ENCODE measurements around the gene SEMA4G.
"Not testable (repeated sequence)": the region's sequence is repeated elsewhere in the genome, so short reads cannot be mapped to it uniquely, and the experiment has no call there.

Gene SEMA4G

DNA sequence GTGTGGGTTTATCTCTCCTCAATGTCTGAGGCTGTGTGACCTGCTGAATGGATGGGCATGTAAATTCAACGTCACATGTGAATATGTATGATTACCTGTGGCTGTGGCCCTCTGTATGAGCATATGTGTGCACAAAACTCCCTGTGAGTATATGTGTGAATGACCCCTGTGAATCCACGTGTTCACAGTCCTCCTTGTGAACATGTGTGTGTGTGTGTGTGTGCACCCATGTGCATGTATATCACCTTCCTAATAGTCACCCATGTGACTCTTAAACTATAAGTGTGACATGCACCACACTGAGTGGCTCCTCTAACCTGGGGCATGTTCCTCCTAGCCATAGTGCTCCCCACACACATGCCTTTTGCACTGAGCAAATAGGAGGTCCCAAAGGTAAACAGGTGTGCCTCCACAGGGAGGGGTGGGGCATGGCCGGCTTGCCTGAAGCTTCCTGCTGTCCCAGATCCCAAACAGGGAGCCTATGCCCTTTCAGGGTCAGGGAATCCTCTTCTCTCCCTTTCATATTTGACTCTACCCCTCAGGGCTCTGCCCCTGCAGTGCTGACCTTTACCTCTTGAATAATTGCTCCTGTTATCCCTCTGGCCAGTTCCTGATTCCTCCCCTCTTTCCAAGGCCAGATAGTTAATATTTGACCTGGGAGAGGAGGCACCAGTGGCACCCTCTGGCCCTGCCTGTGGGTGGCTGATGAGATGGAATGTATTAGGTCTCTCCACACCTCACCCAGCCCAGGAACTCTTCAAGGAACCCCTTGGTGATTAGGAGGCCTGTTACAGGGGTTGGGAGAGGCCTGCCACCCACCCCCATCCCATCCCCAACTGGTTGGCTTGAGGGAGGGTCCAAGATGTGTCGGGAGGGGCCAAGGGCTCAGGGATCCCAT, 1.9 kb downstream of the SEMA4G start:
- DNase-seq (ENCODE audit: low read depth) = no peak

DNA sequence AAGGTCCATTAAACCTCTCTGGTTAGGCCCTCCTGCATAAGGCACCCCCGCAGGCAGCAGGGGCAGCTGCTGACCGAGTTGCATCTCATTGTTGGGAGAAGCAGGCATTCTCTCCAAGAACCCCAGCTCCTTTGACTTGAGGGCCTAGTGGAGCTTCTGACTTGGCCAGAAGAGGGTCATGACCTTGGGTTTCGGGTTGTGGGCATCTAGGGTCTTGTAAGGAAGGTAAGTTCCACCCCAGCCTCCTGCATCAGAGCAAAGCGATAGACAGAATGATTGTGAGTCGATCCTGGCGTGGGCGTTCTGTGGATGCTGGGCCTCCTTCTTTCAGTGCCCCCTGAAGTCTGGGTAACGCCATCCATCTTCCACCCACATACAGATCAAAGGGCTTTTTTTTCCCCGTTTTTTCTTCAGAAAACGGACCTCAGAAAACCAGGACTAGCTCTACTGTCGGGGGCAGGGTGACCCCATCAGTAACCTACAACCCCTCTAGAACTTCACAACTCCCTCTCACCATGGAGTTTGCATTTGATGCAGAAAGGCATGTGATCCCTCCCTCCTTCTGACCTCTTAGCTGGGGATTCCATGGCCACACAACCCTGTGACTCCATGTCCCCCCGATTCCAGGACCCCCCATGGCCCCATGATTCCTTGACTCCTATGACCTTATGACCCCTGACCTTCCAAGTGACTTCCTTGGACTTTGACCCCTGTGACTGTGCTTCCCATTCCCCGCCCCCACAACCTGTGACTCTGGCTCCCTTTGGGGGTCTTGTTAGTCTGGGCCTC, 3.0 kb downstream of the SEMA4G start:
- no peak for DNase-seq (ENCODE audit: low read depth)

DNA sequence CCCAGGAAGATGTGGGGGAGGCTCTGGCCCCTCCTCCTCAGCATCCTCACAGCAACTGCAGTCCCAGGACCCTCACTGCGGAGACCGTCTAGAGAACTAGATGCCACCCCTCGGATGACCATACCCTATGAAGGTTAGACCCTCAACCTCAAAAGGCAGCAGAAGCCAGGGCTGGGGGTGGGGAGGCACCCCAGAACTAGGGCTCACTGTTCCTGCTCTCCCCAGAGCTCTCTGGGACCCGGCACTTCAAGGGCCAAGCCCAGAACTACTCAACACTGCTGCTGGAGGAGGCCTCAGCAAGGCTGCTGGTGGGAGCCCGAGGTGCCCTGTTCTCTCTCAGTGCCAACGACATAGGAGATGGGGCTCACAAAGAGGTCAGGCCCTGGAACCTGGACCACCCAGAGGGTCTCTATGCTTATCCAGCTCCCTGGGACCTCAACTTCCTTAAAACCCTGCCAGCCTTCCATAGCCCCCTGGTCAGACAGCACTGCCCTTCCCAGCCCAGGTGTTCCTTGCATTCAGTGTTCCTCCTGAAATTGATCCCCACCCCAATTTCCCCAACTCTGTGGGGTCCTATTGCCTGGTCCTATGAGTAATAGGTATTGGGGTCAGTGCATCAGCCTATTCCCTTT, 3.7 kb downstream of the SEMA4G start:
- no peak for DNase-seq (ENCODE audit: low read depth)

DNA sequence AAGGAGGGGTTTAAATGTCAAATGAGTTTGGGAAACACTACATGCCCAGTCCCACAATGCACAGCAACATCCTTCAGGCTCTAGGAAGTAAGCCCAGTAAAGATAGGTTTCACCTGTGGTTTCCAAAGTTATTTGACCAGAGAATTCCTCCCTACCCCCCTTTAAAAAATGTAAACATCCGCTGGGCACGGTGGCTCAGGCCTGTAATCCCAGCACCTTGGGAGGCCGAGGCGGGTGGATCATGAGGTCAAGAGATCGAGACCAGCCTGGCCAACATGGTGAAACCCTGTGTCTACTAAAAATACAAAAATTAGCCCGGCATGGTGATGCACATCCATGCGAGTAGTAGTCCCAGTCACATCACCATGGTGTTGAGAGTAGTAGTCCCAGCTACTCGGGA, 6.1 kb downstream of the SEMA4G start:
- DNase-seq (ENCODE audit: low read depth) = not testable (repeated sequence)

DNA sequence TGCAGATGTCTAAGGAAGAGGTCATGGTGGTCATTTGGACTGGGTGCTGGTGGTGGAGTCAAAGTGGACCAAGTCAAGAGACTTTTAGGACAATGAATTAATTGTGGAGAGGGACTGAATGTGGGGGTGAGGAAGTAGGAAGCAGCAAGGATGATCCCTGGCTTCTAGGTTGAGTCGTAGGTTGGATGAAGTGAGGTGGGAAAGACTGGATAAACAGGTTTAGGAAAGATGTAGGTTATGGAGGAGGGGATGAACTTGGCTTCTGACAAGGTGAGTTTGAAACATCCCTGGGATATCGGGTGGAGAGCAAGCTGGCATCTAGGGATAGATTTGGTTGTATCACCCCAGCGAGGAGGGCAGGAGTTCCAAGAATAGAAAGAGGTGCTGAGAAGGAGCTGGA, 7.6 kb downstream of the SEMA4G start:
- no peak for DNase-seq (ENCODE audit: low read depth)

DNA sequence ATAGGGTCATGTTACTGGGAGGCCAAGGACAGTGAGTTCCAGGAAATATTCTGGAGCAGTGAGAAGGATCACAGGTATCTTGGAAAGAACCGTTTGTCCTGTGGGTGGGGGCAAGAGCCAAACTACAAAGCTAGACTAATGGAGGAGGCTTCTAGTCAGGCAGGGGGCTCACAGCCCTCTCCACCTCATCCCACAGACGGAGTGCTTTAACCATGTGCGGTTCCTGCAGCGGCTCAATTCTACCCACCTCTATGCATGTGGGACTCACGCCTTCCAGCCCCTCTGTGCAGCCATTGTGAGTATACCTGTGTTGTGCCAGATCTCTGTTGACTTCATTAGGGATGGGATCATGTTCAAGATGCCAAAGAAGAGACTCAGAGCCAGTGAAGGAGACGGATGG, 8.1 kb downstream of the SEMA4G start:
- DNase-seq (ENCODE audit: low read depth) = no peak

DNA sequence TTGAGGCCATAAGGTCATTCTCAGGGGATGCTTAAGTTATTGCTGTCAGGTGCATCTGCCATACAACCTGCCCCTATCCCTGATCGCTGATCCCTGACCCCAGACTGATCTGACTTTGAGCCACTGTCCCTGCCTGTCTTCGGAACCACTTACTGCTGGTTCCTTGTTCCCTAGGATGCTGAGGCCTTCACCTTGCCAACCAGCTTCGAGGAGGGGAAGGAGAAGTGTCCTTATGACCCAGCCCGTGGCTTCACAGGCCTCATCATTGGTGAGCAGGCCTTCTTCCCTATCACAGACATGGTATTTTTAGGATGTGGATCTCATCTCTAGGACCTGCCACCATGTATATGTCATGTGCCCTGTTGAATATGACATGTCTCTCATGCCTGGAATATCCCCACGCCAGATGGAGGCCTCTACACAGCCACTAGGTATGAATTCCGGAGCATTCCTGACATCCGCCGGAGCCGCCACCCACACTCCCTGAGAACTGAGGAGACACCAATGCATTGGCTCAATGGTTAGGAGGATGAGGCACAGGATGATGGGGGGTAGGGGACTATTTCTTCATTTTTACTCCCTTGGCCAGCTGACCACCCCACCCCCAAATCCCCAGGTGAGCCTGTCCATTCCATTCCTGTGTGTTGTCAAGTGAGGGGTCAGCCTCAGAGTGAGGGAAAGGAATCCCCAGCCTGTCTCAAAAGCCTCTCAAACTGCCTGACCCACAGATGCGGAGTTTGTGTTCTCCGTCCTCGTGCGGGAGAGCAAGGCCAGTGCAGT, 9.0 kb downstream of the SEMA4G start:
- no peak for DNase-seq (ENCODE audit: low read depth)

DNA sequence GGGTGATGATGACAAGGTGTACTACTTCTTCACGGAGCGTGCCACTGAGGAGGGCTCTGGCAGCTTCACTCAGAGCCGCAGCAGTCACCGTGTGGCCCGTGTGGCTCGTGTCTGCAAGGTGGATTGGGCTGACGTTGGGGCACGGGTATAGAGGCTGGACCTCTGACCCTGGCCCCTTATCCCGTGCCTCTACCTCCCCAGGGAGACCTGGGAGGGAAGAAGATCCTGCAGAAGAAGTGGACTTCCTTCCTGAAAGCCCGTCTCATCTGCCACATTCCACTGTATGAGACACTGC, 9.5 kb downstream of the SEMA4G start:
- DNase-seq (ENCODE audit: low read depth) = no peak

DNA sequence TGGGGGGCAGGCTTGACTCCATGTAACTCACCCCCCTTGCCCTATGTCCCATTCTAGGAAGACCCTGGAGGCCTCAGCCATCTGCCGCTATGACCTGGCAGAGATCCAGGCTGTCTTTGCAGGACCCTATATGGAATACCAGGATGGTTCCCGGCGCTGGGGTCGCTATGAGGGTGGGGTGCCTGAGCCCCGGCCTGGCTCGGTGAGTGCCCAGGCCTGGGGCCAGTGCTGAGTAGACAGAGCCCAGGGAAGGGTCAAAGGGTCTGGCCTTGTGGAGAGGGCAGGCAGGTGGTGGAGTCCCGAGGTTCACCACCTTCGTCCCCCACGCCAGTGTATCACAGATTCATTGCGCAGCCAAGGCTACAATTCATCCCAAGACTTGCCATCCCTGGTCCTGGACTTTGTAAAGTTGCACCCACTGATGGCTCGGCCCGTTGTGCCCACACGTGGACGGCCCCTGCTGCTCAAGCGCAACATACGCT, 10.5 kb downstream of the SEMA4G start:
- no peak for DNase-seq (ENCODE audit: low read depth)

DNA sequence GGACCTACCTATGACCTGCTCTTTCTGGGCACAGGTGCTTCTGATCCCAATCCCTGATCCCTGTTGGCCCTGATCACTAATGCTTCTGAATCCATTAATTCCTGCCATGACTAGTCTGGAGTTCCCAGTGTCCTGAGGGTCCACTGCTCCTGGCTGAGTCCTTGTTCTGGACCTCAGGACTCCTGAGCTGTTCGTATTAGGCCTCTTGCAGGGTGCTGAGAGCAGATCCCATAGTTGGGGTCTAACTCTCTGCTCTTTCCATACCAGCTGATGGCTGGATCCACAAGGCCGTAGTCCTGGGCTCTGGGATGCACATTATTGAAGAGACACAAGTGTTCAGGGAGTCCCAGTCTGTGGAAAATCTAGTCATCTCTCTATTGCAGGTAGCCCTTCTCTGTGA, 11.0 kb downstream of the SEMA4G start:
- no peak for DNase-seq (ENCODE audit: low read depth)

DNA sequence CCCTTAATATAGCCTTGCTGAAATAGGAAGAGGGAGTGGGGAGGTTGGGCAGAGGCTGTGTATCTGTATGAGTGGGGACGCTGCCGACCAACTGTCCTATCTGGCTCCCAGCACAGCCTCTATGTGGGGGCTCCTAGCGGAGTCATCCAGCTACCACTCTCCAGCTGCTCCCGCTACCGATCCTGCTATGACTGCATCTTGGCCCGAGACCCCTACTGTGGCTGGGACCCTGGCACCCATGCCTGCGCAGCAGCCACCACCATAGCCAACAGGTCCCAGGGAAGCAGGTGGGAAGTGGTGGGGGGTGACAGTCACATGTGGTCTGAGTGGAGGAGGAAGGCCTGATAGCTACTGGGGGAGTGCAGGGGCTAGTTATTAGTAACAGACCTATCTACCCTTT, 11.4 kb downstream of the SEMA4G start:
- no peak for DNase-seq (ENCODE audit: low read depth)

DNA sequence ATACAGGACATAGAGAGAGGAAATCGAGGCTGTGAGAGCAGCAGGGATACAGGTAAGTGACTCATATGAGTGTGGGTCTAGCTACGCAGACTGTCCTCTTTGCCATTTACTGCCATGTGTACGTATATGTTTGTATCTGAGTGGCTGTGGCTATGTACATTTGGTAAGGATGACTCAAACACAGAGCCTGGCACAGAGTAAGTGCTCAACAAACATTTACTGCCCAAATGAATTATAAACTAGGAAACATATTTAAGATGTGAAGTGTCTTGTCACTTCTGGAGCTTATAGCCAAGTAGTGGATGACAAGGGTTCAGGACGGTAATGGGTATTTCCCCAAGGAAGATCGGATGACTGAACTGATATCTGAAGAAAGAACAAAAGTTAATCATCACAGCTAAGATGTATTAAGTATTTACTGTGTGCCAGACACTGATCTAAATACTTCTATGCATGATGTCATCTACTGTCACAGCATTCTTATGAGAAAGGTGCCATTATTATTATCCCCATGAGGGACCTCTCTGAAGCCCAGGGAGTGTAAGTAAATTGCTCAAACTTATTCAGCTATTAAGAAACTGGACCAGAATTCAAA, 12.0 kb downstream of the SEMA4G start:
- DNase-seq (ENCODE audit: low read depth) = no peak

DNA sequence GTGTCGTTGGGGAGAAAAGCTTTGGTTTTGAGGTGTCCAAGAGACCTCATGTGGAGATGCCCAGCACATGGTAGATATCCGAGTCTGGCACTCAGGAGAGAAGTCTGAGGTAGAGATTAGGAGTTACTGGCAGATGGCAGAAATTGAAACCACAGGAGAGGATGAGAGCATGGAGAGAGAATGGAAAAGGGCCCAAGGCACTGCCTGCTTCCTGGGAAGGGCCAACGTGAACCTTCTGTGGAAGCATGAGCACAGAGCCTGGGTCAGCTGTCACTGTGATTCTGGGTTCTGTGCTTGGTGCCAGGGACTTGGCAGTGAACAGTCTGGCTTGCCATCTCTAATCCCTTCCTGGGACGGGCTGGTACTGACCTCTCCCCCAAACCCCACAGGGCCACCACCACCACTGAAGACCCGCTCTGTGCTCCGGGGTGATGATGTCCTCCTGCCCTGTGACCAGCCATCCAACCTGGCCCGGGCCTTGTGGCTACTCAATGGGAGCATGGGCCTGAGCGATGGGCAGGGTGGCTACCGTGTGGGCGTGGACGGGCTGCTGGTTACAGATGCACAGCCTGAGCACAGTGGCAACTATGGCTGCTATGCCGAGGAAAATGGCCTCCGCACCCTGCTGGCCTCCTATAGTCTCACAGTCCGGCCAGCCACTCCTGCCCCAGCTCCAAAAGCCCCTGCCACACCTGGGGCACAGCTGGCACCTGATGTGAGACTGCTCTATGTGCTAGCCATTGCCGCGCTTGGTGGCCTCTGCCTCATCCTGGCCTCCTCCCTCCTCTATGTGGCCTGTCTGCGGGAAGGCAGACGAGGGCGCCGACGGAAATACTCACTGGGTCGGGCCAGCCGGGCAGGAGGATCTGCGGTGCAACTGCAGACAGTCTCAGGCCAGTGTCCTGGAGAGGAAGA, 13.9 kb downstream of the SEMA4G start:
- DNase-seq (ENCODE audit: low read depth) = no peak

DNA sequence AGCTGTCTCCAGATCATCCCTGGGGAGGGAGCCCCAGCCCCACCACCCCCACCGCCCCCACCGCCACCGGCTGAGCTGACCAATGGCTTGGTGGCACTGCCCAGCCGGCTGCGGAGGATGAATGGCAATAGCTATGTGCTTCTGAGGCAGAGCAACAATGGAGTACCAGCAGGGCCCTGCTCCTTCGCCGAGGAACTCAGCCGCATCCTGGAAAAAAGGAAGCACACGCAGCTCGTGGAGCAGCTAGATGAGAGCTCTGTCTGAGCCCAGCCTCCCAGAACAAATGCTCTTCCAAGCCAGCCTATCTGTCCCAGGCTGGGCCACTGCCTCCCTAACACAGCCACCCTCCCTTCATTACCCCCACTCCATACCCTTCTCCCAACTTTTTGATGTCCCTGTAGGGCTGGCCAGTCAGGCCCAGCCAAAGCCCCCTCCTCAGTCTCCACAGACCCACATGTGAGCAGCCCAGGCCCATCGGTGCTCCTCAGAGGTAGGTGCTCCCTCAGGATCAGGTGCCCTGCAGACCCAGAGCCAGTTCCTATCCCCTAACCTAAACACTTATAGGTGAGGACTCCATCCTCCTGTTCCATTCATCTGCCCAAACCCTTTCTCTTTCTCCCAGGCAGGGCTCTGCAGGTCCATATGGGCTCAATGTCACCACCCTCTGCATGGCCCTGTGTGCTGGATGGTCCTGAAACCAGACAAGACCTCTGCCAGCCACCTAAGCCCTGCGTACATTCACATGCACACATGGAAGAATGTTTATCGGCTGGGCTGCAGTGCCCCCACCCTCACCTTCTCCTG, 14.8 kb downstream of the SEMA4G start:
- DNase-seq (ENCODE audit: low read depth) = no peak

DNA sequence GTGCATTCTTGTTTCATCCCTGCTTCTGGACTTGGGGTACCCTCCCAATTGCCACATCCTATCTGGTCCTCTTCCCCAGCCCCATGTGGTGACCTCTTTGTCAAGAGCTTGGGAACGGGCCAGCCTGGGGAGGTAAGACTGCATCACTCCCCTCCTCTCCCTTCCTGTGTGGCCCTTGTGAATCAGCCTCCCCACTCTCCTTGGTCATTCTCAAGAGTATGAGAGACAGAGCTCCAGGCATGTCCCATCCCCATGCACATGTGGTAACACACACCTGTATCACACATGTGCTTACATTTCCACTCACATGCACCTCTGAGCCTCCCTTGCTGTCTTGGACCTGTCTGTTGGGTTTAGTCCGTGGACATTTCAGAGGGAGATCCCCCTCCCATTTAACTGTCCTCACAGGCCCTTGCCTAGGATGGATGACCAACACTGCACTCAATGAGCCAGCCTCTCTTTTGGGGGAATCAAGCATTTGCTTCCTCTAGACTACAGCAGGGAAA, 15.4 kb downstream of the SEMA4G start:
- no peak for DNase-seq (ENCODE audit: low read depth)

DNA sequence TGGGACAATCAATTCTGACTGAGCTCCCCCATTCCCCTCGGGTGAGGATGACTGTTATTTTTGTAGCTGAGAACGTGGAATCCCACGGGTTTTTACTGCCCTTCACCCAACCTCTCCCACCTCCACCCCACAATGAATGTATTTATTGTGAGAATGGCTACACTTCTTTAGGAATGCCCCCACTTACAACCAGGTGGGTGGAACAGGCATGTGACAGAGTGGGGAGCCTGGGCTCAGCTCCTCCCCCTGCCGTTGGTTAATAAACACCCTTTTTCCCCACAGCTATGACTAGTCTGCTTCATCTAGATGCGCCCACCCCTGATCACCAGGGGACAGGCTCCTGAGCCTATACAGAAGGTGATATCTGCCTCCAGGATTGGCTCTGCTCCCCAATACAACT, 16.0 kb downstream of the SEMA4G start:
- no peak for DNase-seq (ENCODE audit: low read depth)

DNA sequence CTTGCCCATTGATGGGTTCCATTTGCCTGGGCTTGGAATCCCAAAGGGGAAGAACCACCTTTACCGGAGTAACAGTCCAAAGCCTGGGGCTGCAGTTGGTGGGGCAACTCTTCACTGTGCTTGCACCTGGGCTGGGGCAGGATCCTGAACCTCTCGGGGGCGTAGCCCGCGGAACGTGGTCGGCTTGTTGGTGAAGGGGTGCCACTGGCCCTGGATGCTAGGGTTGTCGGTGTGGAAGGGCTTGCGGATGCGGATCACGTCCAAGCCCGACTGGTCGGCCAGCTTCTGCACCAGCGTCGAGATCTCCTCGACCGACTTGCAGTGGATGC, 17.3 kb downstream of the SEMA4G start:
- no peak for DNase-seq (ENCODE audit: low read depth)

DNA sequence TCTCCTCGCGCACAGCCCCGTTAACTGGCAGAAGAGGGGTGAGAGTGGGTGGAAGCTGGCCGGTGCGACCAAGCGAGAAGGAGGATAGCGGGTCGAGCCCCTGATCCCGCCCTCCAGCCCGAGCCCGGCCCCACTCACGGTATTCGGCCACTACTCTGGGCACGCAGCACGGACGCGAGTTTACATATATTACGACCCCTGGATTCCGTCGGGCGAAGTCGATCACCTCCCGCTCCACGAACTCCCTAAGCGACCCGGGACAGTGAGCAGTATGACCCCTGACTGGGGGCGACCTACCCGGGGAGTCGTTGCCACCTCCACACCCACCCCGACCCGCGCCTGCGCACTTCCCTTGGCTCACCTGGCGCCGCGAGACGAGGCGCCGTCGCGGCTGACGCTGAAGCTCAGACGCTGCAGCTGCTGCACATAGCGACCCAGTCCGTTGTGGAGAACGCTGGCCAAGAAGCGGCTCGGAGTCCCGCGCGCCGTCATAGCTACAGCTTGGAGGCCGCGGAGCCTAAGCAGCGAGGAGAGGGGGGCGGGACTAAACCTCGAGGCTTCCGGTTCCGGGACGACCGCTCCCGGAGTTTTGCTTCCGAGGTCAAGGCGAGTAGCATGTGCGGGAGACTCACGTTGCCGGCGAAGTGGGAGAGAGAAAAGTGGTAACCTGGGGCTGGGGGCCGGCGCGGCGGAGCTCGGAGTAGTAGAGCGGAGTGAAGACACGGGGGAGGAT, 17.8 kb downstream of the SEMA4G start, which contains the start of the genes MRPL43 and TWNK:
Gene MRPL43, minus strand, starts transcription at position 546 of the 733 bp plus-strand sequence. Its CDS starts 54 bp downstream, at position 492.
Gene TWNK, plus strand, starts transcription at position 592 of the 733 bp plus-strand sequence. CDS start 668 bp downstream, outside the sequence.
- peak; percentile 78 for DNase-seq (ENCODE audit: low read depth)

DNA sequence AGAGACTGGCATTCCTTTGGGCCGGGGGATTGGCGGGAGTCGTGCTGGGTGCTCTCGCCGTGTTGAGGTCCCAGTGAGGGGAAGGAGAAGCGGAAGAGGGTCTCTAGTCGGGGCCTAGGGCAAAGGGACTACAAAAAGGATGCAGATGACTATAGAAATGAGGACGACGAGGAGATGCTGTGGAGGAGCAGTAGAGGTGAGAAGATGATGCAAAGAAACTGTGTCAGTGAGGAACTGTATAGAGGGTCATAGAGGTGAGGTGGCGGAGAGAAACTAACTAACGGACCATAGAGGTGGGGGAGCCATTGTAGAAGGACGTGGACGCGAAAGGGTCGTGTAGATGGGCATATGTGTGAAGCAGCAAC, 18.4 kb downstream of the SEMA4G start:
- DNase-seq (ENCODE audit: low read depth) = no peak
